GM12864 (cell line): ENCODE measurements around the gene CEP70.

Experiments used
- DNase-seq: peaks from one replicate; pipeline ENCODE4 v3.0.0-alpha.2; 2011; ENCODE audit warnings: low read depth
- H3K4me3 ChIP-seq: 2 replicates; pipeline ENCODE4 v1.5.1; 2011; ENCODE audit warnings: mild to moderate bottlenecking, low read depth, low read length, control low read depth
- CTCF ChIP-seq: IDR thresholded peaks from 2 replicates; pipeline ENCODE4 v1.5.1; 2011; ENCODE audit warnings: low read depth, mild to moderate bottlenecking, moderate library complexity, low read length, control low read depth, inconsistent platforms; ENCODE audit errors: missing control alignments

Gene CEP70, protein sequence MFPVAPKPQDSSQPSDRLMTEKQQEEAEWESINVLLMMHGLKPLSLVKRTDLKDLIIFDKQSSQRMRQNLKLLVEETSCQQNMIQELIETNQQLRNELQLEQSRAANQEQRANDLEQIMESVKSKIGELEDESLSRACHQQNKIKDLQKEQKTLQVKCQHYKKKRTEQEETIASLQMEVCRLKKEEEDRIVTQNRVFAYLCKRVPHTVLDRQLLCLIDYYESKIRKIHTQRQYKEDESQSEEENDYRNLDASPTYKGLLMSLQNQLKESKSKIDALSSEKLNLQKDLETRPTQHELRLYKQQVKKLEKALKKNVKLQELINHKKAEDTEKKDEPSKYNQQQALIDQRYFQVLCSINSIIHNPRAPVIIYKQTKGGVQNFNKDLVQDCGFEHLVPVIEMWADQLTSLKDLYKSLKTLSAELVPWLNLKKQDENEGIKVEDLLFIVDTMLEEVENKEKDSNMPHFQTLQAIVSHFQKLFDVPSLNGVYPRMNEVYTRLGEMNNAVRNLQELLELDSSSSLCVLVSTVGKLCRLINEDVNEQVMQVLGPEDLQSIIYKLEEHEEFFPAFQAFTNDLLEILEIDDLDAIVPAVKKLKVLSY

GRCh38 chr3:138594150-138594934, at the start of gene CEP70:
CEP70 (minus strand) TSS chr3:138594260; CDS start chr3:138572927, 21,333 bp downstream.
- peak; percentile 77 for TF ChIP-seq CTCF
- peak within 1 kb of the TSS; percentile 72 for H3K4me3 ChIP-seq
- DNase-seq: peak; percentile 73

DNA sequence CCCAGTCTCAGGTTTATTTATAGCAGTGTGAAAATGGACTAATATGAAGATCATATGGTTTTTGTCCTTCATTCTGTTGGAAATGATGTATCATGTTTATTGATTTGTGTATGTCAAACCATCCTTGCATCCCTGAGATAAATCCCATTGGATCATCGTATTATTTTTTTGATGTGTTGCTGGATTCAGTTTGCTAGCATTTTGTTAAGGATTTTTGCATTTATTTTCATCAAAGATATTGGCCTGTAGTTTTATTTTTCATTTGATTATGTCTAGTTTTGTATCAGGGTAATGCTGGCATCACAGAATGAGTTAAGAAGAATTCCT, 48.8 kb upstream of the CEP70 start:
- no peak overlapping the region for H3K4me3 ChIP-seq
- DNase-seq: no peak
- TF ChIP-seq CTCF: no peak

GRCh38 chr3:138642226-138642926, 48.3 kb upstream of the CEP70 start:
- TF ChIP-seq CTCF: no peak
- DNase-seq: no peak
- H3K4me3 ChIP-seq: no peak overlapping the region

DNA sequence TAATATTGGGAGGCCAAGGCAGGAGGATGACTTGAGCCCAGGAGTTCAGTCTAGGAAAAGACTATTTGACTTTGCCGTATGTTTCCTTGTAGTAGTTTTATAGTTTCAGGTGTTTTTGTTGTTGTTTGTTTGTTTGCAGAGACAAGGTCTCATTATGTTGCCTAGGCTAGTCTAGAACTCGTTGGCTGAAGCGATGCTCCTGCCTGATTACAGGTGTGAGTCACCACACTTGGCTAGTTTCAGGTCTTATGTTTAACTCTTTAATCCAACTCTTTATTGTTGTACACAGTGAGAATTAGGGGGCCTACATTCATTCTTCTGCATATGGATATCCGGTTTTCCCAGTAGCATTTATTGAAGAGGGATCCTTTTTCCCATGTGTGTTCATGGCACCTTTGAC, 46.5 kb upstream of the CEP70 start:
- DNase-seq: no peak
- TF ChIP-seq CTCF: no peak
- no peak overlapping the region for H3K4me3 ChIP-seq

GRCh38 chr3:138638641-138639040, 44.6 kb upstream of the CEP70 start:
- no peak for DNase-seq
- no peak overlapping the region for H3K4me3 ChIP-seq
- TF ChIP-seq CTCF: no peak

GRCh38 chr3:138629526-138629925, 35.5 kb upstream of the CEP70 start:
- H3K4me3 ChIP-seq: no peak overlapping the region
- no peak for TF ChIP-seq CTCF
- DNase-seq: no peak
